Fibroblast of lung (primary cell): ENCODE data around the gene FOXS1.

Source experiments
- EZH2 ChIP-seq: IDR thresholded peaks from 2 replicates; pipeline ENCODE4 v1.5.1; 2012; ENCODE audit warnings: low read length, control low read depth, mild to moderate bottlenecking; ENCODE audit errors: missing control alignments
- TF ChIP-seq, protein P1 (sequence below), 2 donors: IDR thresholded peaks in 1 of 2; conservative IDR thresholded peaks in 1 of 2; 1 replicate in 1 of 2; 2 replicates in 1 of 2; pipeline ENCODE4 v1.5.1; 2011 to 2012; ENCODE audit warnings: low read length in 2 of 2, control low read depth in 1 of 2, inconsistent platforms in 1 of 2, low read depth in 1 of 2, mild to moderate bottlenecking in 1 of 2

GRCh38 chr20:31838646-31839292 lies 6.6 kb downstream of the FOXS1 start:
- TF ChIP-seq, protein P1, sequence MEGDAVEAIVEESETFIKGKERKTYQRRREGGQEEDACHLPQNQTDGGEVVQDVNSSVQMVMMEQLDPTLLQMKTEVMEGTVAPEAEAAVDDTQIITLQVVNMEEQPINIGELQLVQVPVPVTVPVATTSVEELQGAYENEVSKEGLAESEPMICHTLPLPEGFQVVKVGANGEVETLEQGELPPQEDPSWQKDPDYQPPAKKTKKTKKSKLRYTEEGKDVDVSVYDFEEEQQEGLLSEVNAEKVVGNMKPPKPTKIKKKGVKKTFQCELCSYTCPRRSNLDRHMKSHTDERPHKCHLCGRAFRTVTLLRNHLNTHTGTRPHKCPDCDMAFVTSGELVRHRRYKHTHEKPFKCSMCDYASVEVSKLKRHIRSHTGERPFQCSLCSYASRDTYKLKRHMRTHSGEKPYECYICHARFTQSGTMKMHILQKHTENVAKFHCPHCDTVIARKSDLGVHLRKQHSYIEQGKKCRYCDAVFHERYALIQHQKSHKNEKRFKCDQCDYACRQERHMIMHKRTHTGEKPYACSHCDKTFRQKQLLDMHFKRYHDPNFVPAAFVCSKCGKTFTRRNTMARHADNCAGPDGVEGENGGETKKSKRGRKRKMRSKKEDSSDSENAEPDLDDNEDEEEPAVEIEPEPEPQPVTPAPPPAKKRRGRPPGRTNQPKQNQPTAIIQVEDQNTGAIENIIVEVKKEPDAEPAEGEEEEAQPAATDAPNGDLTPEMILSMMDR (conservative IDR thresholded peaks at IDR 0.05 in 1 of 2, IDR thresholded peaks at IDR 0.05 in 1 of 2; ENCODE audit: low read depth in 1 of 2, low read length in 2 of 2), result no peak
- no peak for TF ChIP-seq EZH2
